GM21737 (cell line): ENCODE measurements around the gene CUL2.
A peak's percentile ranks its signal among the peaks of the same experiment; 100 is the strongest.
"Not testable (repeated sequence)": the region's sequence is repeated elsewhere in the genome, so short reads cannot be mapped to it uniquely, and the experiment has no call there.

Experiments
- ATAC-seq: cut with Tn5 transposase; IDR thresholded peaks from one replicate; pipeline ENCODE4 v1.9.1; 2021; ENCODE audit warnings: mild to moderate bottlenecking, moderate library complexity; ENCODE audit not compliant: unreplicated experiment

The CUL2 gene

DNA sequence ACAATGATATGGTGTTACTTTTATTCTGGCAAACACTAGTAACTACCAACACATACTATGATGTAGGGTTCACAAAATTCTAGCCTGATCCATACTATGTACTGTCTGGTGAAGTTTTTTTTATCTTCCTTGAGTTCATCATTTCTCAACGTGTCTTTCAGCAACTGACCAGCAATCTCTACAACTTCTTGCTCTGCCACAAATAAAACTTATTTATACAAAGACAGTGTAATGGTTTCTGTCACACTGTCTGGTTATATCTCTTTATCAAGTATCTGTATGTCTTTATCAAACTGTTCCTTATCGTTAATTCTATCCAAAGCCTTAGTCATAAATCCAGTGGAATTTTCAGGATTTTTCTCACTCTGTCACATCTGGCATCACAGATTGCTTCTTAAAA, 69.7 kb downstream of the CUL2 start:
- no peak for ATAC-seq

DNA sequence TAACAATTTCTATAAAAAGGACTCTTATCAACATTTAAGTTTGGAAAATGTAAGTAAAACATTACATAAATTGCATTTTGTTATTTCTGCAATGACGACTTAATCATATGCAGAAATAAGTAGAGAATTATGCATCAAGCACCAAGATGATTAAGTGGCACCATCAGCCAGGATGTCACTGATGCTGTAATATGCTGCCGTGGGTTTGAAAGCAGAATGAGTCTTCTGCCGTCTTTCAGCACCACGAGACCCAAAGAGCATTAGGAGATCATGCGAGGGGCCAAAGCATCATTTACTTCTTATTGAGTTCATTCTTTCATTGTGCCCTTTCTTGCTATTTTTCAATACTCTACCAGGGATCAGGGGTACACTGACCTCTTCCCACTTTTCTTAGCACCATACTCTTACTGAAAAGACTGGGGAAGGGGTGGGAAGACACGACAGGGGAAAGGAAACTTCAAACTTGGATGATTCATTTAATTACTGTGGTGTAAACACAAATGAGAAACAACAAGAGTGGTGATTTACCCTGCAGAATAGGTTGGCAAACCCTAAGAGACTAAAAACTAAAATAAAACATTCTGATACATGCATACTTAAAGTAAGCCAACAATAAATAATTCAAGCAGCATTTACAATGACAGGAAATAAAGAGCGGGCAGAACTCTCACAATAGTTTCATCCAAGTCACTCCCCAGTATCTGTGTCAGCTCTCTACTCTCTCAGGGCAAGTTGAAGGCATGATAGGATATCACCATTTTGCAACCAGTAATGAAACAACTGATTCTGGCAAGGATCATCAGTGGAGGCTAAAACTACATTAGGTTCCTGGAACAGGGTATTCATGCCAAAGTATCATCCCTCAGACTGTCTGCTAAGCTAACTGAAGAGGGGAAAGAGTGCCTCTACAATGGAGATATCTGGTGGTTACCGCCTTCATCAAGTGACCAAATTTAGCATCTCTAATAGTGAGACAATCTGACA, 70.8 kb downstream of the CUL2 start:
- no peak for ATAC-seq

DNA sequence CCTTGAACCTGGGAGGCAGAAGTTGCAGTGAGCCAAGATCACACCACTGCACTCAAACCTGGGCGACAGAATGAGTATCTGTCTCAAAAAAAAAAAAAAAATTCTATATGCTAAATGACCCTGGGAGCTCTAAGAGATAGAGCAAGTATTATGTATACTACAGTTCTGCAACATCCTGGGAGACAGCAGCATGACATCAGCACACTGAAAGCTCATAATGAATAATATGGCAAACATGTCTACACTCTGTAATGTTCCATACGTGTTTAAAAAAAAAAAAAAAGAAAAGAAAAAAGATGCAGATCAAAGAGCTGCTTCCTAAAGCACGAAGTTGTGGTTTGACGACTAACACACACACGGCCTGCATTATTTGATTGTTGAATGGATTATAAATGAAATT, 72.5 kb downstream of the CUL2 start:
- no peak for ATAC-seq

DNA sequence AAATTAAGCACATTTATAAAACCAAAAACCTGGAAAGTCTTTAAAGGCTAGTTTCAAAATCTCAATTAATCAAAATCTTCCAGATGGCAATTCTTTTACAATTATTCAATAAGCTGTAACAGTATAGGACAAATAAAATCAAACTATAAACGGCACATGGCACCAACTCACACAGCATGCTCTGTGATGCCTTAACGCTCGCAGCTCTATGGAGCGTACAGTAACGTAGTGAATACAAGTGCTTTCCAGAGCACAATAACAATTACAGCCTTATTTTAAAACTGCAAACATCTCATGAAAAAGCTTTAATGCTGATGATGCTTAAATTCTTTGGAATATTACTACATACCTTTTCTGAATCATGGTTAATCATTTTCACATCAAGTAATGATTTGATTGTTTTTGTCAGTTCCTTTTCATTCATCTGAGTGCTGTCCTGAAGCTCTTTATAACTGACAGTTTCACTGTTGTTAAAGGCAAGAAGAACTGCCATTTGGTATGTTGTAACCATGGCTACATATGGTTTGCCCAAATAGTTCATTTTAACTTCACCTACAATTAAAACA, 74.2 kb downstream of the CUL2 start:
- no peak for ATAC-seq

DNA sequence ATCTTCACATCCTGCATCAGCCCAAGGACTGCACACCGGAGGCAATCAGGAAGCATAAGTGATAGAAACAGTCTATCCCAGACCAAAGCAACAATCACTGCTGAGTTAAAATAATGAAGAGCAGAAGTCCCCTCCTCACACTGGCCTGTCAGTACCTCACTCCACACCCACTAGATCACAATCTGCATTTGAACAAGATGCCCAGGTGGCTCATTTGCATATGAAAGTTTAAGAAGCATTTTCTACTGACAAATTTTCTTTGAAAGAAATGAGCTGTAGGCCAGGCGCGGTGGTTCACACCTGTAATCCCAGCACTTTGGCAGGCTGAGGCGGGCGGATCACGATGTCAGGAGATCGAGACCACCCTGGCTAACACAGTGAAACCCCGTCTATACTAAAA, 77.4 kb downstream of the CUL2 start:
- ATAC-seq: no peak

DNA sequence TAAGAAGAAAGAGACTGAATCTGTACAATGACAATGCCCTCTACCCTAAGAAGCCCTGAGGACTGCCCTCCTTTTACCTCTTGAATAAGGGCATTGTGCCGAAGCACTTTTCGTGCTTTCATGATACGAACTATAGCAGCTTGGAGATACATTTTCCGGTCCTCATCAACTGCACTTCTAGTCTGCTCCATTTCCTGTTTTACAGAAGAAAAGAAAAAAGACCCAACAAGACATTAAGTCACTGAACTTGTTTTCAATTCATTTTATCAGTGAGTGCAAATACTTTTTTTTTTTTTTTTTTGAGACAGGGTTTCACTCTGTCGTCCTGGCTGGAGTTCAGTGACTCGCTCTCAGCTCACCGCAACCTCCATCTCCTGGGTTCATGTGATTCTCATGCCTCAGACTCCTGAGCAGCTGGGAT, 78.4 kb downstream of the CUL2 start:
- ATAC-seq: no peak

DNA sequence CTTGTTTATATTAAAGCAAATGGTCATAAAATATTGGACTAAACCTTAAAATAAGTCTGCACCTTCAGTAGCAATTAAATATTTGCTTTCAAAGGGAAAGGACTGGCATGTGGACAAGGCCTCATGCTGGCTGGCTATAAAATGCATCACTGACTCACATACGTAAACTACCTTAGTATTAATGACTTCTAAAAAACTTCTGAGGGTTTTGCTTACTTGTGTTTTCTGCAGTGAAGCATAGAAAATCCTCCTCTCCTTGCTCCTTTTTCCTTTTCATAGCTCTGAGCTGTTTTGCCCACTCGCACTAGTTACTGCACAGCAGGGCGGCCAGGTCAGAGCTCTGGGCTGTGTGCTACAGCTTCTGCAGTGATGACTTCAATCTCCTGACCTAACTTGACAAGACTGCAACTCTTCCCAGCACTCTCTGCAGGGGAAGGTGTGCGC, 82.3 kb downstream of the CUL2 start:
- no peak for ATAC-seq

DNA sequence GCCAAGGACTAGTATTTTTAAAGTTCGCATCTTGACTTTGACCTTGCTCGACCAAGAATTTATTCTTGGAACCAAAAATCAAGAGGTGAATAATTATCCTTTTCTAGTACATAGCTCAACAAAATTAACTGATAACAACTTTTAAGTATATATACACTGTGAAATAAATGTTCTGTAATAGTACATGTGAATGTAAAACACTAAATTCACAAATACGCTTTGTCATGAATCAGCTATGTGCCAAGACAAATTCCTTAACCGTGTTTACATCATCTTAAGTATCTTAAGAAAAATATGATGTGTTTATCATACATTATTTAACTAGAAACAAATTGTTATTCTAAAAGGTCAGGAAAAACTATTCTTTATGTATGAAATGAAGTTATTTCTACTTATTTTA, 83.3 kb downstream of the CUL2 start:
- ATAC-seq: no peak

DNA sequence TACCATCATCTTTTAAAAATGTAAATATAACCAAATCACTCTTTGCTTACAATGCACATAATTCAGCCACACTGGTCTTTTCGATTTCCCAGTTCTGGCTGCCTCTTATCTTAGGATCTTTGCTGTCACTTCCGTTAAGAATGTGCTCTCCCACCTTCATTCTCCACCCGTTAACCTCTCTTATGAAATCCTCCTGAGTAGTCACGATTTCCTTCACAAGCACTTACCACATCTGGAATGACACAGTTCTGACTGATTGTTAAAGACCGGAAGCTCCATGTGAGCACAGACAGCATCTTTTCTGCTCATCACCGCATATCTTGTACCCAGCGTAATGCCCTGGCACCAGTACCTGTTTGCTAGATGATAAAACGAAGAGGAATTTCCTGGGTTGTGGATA, 84.3 kb downstream of the CUL2 start:
- ATAC-seq: no peak

DNA sequence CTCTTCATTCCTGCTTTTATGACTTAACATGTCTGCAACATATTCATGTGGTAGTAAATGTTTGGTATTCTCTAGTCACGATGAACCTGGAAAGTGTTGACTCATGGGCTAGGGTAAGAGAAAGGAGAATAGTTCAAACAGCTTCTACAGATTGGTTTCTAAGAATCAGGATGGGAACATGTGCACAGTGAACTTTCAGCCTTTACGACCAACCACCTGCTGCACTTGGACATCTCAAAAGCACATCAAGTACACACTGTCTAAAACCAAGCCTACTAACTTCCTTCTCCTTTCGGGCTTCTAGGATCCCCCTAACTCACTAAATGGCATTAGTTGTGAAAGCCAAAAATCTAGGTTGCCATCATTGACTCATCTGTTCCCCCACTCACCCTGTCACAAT, 85.5 kb downstream of the CUL2 start:
- ATAC-seq: no peak

DNA sequence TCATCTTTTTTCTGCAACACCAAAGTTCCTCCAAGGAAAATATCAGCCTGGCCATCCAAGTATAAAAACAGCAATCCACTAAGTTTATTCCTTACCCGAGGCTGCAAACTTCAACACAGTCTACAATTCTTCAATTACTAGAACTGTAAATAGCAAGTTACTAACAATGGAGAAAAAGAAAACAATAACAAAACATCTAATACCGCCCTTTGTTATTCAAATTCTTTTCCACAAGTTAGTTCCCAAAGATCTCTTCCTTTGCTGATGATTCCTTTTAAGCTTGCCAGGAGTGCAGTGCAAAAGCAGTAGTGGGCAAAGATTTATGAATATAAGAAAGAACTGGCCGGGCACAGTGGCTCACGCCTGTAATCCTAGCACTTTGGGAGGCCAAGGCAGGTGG, 86.2 kb downstream of the CUL2 start:
- no peak for ATAC-seq

DNA sequence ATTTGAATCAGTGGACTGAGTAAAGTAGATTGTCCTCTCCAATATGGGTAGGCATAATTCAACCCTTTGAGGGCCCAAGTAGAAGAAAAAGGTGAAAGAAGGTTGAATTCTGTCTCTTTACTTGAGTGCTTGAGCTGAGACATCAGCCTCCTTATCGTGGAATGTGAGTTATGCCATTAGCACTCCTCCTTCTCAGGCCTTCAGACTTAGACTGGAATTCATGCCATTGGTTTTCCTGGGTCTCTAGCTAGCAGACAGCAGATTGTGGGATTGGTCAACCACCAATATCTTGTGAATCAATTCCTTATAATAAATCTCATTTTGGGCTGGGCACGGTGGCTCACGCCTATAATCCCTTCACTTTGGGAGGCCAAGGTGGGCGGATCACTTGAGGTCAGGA, 89.2 kb downstream of the CUL2 start:
- ATAC-seq: no peak

DNA sequence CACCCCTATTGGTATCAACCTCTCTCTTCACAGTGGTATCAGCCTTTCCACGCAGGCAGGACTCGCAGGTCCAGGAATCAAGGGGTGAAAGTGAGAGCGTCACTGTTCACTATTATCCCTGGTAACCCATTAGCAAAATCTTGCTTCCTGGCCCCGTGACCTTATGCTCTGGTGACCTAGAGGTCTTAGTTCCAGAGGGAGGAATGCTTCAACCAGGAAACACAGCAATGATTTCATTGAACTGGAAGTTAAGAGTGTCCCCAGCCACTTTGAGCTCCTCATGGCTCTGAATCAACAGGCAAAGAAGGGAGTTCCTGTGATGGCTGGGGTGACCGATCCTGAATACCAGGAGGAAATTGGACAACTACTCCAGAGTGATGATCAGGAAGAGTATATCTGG, 90.6 kb downstream of the CUL2 start:
- ATAC-seq: no peak

DNA sequence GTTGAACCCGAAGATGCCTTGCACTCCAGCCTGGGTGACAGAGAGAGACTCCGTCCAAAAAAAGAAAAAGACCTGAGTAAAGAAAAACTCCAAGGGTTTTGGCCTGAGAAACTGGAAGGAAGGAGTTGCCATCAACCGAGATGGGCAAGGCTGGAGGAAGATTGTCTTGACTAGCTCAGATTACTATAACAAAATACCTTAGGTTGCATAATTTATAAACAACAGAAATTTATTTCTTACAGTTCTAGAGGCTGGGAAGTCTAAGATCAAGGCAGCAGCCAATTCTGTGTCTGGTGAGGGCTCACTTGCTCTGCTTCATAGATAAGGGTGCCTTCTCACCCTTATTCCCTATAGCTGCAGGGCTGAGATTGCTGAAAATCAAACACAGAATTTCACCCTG, 91.2 kb downstream of the CUL2 start:
- no peak for ATAC-seq

DNA sequence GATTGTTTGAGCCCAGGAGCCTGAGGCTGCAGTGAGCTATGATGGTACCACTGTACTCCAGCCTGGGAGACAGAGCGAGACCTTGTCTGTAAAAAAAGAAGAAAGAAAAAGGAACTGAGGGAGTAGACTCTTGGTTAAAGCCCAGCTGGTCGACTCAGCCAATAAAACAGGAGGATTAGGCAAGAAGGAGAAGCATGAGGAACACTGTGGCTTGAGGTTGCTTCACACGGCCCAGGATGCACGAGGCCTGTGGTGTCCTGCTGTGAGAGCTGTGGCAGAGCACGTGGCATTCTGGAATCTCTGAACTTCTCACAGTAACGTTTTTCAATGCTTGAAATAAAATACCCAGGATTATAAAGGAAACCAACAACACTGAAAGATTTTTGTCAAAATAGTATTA, 93.3 kb downstream of the CUL2 start:
- no peak for ATAC-seq

DNA sequence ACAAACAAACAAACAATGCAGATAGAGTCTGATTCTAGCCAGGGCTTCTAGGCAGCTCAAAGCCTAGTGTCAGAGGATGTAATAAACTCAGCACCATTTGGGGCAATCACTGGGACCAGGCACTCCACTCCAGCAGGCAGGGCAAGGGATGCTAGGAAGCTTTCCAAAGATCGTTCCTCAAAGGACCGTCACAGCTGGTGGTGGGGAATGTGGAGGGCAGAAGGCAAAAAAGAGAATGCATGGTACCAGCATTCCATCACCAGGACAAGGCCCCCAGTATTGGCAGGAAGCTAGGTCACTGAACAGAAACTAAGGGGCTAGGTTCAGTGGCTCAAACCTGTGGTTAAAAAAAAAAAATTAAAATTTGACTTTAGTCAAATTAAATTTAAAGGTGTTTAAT, 94.2 kb downstream of the CUL2 start:
- ATAC-seq: no peak

DNA sequence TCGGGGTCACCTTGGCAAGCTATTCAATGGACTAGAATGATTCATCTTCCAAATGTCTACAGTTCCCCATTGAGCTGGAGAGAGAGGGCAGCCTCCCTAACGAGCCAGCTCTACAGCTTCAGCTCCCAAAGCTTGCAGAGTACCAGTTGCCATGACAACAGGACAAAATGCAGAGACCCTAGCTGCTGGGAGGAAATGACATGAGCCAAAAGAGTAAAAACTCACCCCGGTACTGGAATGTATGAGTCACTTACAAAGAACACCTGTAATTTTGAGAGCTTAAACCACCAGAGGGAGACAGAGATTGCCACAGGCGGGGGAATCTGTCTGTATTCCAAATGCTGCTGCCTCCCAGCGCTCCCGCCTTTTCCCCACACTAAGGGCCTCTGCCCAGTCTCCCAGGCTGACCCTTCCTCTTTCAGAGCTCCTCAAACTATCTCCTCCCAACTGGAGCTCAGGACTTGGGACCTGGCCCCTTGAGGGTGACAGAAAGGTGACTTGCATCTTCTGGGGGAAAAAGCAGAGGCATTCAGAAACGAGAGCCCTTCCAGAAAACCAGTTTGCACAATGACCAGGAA, 95.5 kb downstream of the CUL2 start:
- peak; percentile 78 for ATAC-seq

DNA sequence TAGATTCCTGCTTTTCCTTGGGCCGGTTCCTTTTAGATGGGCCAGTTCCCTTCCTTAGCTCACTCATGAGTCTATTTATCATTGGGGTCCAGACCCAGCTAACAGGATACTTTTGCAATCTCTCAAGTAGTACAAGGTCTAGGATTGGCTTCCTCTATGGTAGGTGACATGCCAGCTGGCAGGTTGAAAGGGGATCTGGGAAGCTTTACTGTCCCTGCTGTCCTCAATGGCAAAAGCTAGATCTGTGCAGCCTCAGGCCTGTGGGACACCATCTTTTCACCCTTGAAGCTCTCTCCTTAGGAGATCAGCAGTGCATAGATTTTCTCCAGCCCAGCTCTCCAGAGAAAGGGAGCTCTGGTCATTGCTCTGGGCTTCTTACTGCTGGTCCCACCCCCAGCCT, 96.4 kb downstream of the CUL2 start:
- no peak for ATAC-seq

DNA sequence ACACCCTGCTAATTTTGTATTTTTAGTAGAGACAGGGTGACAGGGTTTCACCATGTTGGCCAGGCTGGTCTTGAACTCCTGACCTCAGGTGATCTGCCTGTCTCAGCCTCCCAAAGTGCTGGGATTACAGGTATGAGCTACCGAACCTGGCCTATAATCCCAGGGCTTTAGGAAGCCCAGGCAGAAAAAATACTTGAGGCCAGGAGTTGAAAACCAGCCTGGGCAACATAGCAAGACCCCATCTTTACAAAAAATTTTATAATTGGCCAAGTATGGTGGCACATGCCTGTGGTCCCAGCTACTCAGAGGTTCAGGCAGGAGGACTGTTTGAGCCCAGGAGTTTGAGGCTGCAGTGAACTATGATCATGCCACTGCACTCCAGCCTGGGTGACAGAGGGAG, 99.0 kb downstream of the CUL2 start:
- ATAC-seq: not testable (repeated sequence)

DNA sequence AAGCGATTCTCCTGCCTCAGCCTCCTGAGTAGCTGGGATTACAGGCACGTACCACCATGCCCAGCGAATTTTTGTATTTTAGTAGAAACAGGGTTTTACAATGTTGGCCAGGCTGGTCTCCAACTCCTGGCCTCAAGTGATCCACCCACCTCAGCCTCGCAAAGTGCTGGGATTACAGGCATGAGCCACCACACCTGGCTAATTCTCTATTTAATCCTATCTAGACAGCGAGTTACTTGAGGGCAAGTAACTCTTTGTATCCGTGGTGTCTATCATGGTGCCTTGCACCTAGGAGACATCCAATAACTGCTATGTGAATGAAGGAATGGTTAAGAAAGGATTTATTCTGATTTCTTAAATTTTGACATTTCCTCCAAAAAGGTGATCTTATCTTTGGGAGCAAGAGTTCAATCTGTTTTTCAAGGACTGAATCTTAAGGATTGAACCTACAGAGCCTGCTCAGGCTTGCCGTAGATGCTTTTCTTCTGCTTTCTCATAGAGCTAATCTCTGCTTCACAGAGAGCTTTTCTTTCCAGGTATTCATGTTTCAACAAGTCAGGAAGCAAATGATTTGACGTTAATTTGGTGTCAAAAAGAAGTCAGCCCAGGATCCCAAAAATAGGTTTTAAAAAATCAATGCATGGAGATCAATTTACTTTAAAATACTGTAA, 101.6 kb downstream of the CUL2 start:
- ATAC-seq: no peak

DNA sequence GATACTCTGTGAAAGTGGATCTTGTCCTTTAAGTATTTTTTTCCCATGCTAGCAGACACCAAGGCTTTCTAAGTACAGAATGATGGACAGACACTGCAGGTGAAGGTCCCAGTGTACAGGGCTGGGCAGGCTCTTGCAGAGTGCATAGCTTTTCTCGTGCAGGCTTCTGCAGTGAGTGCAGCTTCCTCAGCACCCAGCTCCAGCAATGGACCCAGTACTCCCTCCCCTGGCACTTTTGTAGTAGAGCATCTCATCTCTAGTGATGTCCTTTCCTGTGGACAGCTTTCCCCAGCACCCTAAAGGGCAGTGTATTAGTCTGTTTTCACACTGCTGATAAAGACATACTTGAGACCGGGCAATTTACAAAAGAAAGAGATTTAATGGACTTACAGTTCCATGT, 104.3 kb downstream of the CUL2 start:
- ATAC-seq: no peak

DNA sequence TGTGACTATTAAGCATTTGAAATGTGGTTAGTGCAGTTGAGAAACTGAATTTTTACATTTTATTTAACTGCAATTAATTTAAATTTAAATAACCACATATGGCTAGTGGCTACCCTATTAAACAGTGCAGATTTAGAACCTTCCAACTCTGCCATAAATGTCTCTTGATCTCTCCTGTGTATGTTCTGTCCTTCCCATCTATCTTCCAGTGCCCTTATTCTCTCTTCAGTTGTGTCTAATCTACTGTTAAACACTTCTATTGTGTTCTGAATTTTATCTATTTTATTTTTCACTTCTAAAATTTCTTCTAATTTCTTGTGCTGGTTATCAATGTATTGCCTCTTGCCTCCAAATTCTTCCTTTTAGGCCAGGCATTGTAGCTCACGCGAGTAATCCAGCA, 105.0 kb downstream of the CUL2 start:
- no peak for ATAC-seq
